Esophagus squamous epithelium (tissue), 4 donors: ENCODE data around the gene DCPS.

Experiments used
- POLR2A ChIP-seq, 4 donors: fragments of 450-650 bp; IDR thresholded peaks; one replicate each; pipeline ENCODE4 v1.6.1; 2017; ENCODE audit warnings: antibody characterized with exemption in 4 of 4, mild to moderate bottlenecking in 4 of 4, moderate library complexity in 3 of 4
- TF ChIP-seq, protein P1 (sequence below), 6 experiments: fragments of 450-650 bp in 4 of 6; fragments of 200-600 bp in 2 of 6; sonication (generic) in 2 of 6; IDR thresholded peaks; one replicate each; pipeline ENCODE4 v1.5.1; 2016 to 2019; ENCODE audit warnings: antibody characterized with exemption in 6 of 6, mild to moderate bottlenecking in 4 of 6, moderate library complexity in 4 of 6

DNA sequence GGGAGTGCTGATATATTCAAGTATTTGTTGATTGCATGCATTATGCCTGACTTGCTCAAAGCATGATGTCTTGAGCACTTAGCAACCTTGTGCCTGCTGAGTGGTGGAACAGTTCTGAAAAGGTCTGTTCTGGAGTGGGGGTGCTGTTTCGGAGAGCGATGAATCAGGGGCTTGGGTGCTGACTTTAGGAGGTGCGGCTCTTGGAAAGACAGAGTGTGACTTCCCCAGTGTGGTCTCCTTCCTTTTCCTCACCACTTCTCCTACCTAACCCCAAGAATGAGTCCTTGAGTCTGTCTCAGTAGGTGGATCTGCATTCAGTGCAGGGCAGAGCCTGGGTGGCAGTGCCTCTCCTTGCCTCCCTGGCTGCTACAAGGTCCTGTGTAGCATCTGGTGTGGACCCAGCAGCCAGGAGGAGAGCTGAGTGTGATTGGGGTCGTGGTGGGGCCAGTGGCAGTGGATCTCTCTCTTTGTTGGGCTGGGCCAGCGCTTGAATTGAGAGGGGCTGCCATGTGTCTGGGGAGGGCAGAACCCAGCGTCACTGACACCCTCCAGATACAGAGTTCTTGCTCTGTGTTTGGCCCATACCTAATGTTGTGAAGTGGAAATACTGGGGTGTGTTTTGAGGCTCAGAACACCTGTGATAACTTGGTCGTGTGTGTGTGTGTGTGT is 87.6 kb downstream of the DCPS start:
- no peak for TF ChIP-seq POLR2A (IDR thresholded peaks at IDR 0.05)
- TF ChIP-seq, protein P1, sequence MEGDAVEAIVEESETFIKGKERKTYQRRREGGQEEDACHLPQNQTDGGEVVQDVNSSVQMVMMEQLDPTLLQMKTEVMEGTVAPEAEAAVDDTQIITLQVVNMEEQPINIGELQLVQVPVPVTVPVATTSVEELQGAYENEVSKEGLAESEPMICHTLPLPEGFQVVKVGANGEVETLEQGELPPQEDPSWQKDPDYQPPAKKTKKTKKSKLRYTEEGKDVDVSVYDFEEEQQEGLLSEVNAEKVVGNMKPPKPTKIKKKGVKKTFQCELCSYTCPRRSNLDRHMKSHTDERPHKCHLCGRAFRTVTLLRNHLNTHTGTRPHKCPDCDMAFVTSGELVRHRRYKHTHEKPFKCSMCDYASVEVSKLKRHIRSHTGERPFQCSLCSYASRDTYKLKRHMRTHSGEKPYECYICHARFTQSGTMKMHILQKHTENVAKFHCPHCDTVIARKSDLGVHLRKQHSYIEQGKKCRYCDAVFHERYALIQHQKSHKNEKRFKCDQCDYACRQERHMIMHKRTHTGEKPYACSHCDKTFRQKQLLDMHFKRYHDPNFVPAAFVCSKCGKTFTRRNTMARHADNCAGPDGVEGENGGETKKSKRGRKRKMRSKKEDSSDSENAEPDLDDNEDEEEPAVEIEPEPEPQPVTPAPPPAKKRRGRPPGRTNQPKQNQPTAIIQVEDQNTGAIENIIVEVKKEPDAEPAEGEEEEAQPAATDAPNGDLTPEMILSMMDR (IDR thresholded peaks at IDR 0.05), result no peak
